GM21737 (cell line): ENCODE measurements around the gene NRXN2.
"Not testable (repeated sequence)": the region's sequence is repeated elsewhere in the genome, so short reads cannot be mapped to it uniquely, and the experiment has no call there.

ENCODE experiments used
- ATAC-seq: cut with Tn5 transposase; IDR thresholded peaks from one replicate; pipeline ENCODE4 v1.9.1; 2021; ENCODE audit warnings: mild to moderate bottlenecking, moderate library complexity; ENCODE audit not compliant: unreplicated experiment

The NRXN2 gene

DNA sequence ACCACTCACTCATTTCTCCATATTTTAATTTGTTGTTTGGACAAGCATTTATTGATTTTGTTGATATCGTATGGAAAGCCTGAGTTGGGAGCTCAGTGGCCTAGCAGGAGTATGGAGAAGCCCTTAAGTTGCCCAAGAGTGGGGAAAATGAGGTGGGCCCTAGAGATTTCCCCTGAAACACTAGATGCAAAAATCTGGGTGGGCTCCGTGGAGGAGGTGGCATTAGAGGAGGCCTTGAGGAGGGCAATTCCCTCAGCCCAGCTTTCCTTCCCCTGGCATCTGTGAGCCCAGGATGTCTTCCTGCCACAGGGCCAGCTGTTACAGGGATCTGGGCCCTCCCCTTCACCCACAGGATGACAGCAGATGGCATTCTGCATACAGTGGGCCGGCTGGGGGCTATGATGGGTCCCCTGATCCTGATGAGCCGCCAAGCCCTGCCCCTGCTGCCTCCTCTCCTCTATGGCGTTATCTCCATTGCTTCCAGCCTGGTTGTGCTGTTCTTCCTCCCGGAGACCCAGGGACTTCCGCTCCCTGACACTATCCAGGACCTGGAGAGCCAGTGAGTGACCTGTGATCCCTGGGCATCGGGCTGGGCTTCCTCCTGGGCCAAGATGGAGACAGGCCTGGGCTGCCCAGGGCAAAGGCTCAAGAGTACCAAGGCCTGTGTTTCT, 153.6 kb downstream of the NRXN2 start:
- ATAC-seq: no peak

DNA sequence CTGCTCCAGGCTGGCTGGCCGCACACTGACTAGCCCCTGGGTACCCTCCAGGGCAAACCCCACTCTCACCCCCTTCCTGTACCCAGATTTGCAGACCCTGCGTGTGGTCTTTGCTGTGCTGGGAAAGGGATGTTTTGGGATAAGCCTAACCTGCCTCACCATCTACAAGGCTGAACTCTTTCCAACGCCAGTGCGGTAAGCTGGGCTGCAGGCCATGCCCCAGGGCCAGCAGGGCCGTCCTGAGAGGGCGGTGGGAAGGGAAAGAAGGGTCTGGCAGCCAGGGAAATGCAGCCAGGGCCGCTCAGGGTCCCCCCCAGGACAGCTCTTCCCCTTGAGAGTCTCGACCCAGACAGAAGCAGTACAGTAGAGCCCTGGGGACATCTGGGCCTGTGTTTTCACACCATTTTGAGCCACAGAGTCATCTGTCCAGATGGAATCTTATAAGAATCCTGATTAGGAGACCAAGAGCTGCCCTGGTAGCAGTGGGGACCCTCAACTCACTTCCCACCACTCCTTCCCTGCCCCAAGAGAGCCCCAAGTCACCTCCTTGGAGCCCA, 154.3 kb downstream of the NRXN2 start:
- no peak for ATAC-seq

DNA sequence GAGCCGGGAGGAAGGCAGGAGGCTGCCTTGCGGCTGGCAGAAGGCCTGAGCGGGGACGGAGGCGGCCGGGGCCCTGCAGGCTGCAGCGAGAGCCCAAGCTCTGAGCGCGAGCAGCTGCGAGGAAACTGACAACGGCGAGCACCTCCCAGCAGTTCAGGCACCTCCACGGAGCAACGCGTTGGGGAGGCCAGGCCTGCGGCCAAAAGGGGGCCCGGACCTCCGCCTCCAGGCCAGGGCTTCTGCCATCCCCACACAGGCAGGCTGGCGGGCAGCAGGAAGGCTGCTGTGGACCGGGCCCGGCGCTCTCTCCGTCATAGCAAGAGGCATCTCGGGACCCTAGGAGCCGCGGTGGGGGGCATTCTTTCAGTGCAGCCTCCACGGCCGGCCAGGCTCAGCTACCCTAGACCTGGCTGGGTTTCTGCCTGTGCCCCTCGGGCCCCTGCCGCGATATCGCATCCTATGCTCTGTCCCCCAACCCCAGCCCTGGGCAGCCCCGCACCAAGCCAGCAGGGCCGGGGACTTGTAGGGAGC, 154.9 kb downstream of the NRXN2 start:
- no peak for ATAC-seq

DNA sequence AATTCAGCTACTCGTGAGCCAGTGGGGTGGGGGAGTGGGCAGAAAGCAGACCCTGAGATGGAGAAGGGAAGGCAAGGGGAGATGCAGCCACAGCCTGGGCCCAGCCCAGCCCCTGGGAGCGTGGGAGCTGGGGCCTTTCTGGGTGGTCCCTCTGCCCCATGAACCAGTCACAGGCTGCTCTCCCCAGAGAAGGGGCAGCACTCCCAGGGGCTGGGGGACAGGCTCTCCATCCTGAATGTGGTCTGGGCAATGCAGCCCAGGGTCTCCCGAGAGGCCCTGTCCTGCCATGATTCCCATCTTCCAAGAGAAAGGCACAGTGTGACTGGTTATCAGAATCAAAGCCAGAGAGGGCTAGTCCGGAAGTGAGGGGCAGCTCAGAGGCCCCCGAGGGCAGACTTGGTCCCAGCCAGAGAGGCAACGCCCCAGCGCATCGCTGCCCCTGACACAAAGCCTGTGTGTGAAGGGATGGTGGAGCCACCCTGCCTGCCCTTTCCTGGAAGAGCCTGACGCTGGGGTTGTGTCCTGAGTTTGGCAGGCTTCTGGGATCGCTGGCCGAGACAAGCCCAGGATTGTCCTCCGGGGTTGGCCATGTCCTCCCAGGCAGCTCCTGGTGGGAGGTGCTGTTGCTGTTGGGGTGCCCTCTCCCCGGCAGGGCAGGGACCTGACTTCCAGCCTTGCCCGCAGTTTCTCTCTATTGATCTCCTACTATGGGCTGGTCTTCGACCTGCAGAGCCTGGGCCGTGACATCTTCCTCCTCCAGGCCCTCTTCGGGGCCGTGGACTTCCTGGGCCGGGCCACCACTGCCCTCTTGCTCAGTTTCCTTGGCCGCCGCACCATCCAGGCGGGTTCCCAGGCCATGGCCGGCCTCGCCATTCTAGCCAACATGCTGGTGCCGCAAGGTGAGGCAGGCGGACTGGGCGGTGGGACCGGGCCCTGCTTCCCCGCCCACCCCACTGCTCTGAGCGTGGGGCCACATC, 155.8 kb downstream of the NRXN2 start:
- ATAC-seq: no peak

DNA sequence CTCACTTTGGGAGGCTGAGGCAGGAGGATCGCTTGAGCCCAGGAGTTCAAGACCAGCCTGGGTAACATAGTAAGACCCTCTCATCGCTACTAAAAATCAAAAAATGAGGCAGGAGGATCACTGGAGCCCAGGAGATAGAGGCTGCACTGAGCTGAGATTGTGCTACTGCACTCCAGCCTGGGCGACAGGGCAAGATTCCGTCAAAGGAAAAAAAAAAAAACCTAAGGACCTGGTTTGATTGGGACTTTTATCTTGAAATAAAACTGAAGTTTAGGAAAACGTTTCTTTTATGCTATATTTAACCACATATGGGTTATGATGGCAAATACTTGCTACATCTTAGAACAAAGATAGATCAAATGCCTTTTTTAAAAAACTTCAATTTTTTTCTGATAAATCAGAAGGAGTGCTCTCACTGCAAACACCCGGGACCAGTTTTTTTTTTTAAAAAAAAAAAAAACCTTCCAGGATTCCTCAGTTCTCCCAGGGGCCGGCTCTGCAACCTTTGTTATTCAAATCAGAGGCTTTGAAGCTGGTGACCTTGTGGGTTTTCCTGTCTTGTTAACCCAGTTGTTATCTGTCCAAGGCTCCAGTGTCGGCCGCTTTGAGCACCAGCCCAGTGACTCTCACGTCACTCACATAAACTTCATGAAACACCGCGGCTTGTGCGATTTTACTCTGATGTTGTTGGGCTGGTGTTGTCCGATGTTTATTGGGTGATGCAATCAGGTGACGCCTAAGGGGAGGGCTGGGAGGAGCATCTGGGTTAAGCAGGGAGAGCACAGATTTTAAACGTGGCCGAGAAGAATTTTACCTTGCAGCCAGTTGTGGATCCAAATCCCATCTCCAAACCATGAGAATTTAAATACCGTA, 156.7 kb downstream of the NRXN2 start:
- ATAC-seq: no peak

DNA sequence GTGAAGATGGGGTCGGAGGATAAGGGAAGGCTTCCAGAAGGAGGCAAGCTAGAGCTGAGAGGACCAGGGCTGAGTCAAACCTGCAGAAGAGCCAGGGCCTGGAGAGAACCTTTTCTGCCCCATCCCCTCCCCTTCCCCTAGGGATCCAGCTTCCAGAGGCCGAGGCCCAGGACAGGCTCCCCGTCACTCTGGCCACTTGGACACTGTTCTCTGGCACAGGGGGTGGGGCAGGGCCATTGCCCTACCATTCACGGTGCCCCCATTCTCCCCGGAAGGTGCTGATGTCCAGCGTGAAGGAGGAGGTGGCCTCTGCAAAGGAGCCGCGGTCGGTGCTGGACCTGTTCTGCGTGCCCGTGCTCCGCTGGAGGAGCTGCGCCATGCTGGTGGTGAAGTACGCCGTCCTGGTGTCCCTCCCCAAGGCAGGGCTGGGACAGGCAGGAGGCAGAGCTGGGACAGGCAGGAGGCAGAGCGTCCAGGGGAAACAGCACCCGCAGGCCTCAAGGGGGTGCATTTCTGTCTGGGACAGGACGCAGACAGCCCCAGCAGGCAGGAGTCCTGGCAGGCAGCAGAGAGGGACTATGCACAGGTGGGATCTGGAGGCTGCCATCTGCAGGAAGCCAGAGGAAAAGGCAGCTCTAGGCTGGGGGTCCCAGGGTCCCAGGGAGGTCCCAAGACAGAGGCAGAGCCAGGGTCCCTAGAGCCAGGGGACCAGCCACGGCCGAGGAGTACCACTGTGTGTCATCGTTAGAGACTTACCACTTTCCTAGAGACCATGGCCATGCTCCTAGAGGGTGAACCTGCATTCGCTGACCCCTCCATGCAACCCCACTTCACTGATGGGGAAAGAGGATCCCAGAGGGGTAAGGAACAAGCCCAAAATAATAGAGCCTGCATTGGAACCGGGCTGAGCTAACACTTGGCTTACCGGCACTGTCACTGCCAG, 157.8 kb downstream of the NRXN2 start:
- no peak for ATAC-seq

DNA sequence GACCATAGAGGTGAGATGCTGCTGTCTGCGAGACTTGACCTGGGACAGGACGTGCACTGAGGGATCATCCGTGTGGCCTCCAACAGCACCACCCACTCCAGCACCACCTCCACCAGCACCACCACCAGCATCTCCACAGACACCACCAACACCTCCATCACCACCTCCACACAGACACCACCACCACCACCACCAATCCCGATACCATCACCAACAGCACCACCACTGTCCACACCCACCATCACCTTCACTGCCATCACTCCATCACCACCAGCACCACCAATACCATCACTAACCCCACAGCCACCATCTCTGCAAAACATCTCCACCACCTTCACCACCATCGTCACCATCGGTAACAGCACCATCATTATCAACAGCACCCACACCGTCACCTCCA, 158.6 kb downstream of the NRXN2 start:
- ATAC-seq: no peak

DNA sequence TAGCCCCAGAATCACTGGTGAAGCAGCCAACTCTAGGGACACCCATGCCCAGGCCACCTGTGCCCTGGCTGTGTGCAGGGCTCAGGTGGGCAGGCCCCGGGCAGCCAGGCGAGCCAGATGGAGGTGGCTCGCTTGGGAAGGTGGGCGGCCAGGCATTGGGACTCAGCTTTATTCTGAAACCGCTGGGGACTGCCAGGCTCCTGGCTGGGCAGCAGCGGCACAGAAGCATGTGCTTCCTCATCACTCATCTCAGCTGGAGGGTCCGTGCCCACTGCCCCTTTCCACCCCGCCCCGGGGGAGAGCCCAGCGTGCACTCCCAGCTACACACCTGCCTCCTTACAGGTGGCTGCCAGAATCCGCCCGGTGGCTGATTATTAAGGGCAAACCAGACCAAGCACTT, 159.0 kb downstream of the NRXN2 start:
- no peak for ATAC-seq

DNA sequence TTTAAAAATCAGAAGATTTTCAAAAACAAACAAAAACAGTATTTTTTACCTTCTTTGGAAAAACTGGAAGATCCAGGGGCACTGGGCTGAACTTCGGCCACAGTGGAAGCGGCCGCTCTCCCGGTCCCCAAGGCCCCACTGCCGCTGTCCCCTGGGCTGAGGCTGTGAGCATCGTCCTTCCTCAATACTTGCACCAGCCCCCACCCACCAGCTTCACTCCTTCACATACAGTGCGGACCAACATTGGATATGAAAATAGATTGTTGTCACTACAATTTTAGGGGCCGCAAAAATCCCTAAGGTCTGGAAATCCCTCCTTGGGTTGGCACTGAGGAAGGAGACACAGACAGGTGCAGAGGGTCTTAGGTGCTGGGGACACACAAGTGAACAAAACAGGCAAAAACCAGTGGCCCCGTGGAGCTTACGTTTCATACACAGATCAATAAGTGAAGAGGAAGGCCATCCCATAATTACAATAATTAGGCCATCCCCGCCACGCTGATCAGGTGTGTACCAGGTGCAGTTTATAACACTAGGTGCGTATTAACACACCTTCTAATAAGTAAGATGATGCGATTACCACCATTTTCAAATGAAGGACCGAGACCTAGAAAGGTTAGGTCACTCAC, 160.2 kb downstream of the NRXN2 start:
- ATAC-seq: no peak

DNA sequence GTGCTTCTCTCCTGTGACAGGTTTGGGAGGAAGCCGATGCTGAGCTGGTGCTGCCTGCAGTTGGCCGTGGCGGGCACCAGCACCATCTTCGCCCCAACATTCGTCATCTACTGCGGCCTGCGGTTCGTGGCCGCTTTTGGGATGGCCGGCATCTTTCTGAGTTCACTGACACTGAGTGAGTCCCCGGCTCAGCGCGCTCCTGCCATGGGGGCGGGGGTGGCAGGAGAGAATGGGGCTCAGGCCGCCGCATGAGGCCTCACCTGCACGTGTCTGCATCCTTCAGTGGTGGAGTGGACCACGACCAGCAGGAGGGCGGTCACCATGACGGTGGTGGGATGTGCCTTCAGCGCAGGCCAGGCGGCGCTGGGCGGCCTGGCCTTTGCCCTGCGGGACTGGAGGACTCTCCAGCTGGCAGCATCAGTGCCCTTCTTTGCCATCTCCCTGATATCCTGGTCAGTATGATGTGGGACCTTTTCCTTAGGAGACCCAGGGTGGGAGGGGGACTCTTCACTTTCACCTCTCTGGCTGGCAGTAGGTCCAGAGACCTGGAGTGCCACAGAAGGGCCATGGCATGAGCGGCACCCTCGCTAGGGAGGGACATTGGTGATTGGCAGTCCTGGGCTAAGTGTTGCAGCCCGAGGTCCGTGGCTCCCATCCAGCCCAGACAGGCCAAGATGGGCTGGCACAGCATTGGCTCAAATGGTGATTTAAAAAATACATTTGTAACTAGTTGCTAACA, 160.8 kb downstream of the NRXN2 start:
- no peak for ATAC-seq

DNA sequence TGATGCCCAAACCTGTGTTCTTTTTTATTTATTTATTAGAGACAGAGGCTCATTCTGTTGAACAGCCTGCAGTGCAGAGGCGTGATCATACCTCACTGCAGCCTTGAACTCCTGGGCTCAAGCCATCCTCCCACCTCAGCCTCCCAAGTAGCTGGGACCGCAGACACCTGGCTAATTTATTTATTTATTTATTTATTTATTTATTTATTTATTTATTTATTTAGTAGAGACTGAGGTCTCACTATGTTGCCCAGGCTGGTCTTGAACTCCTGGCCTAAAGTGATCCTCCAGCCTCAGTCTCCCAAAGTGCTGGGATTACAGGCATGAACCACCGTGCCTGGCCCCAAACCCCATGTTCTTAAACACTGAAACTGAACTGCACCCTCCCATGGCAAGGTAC, 161.6 kb downstream of the NRXN2 start:
- not testable (repeated sequence) for ATAC-seq

DNA sequence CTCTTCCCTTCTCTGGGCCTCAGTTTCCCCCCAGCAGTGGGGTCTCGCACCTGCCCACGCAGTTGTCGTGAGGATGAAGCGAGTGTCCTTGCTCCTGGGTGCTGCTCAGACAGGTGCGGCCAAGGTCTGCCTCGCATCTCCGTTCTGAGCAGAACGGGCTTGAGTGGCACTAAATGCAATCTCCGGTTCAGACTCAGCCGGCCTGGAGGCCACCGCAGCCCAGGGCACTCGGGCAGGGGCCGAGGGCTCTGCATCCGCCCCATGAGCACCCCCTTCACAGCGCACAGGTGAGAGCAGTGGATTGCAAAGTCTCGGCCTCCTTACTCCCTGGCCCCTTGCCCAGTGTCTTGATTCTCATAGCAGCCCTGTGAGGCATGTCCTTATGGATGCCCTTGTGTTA, 162.1 kb downstream of the NRXN2 start:
- ATAC-seq: no peak

DNA sequence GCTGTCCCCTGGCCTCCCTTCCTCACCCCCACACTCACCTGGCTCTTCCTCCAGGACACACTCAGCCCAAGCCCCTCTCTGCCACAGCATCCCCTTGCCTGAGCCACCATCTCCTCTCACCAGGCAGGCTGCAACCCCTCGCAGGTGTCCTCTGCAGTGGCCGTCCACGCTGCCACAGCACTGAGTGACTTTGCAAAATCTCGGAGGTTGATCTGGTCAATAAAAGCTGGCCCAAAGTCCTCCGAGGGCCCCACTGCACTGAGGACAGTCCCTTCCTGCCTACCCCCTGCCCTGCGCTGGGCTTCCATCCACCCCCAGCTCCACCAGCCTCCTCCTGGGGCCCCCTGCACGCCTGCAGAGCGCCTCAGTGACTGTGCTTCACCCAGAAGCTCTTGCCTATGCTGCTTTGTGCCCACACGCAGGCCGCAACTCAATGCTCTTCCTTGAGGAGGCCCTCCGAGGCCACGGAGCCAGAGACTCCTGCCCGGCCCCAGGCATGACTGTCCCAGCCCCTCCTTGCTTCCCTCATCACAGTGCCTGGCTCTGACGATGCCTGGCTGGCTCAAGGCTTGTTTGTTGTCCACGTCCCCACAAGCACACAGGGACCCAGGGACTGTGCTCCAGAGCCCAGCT, 162.7 kb downstream of the NRXN2 start:
- ATAC-seq: no peak

DNA sequence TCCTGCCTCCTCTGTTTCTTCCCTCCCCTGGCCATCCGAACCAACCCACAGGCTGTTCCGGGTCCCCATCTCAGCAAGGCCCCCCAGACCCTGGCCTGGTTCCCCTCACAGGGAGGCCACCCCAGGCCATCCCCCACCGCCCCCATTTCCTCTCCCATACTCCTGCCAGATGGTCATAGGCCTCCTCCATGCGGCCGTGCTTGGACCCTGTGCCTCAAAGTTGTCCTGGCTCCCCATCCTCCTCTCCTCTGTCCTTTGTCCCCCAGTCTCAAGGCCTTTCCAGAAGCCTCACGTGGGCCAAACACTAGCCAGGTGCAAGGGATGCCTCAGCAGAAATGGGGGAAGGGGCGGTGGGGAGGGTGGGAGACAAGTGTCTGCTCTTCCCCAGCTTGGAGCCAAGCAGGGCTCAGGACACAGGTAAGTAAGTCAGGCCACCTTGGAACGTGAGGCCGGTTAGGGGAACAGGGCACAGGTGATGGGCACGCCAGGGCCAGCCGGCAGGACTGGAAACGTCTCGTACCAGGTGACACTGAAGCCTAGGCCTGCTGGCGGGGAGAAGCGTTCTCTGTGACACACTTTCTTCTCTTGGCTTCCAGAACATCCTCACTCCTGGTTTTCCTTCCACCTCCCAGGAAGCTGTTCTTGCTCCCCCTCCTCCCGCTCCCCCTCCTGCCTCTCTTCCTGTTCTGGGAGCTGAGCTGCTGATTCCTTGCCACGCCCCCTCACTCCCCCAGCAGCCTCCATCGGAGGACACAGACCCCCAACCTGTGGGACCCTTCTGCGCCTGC, 163.5 kb downstream of the NRXN2 start:
- no peak for ATAC-seq

DNA sequence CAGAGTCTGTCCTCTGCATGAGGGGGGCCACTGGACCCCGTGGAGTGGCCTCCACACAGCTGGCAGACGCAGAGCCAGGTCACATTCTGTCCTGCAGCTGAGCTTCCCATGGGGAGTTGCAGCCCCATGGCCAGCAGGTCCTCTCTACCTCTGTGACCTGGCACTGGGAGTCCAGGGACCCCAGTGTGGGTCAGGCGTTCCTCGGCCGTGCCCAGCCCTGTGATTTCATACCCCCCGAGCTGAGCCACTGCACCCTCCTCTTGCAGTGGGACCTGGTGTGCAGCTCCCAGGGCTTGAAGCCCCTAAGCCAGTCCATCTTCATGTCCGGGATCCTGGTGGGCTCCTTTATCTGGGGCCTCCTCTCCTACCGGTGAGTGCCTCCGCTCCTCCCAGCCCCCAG, 164.1 kb downstream of the NRXN2 start:
- no peak for ATAC-seq

DNA sequence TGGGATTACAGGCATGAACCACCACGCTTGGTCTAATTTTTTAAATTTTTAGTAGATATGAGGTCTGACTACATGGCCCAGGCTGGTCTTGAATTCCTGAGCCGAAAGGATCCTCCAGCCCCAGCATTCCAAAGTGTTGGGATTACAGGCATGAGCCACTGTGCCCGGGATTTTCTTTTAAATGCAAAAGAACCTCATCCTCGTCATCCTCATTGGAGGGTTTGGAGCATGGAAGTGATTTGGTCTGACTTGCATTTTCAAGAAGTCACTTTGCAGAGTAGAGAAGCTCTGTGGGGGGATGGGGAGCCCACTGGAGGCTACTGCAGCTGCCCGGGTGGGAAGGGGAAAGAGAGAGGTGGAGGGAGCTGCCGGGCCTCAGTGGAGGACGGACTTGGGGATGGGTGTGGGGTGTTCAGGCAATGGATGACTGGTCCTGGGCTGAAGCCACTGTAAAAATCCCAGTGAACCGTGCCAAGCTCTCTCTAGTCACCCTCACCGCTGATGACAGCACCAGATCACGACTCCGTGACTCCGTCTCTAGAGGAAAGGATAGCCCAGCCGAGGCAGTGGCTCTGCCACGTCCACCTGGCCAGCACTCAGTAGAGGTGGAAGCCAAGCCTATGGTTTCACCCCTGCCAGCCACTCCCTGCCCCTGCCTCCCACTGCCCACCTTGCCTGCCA, 164.8 kb downstream of the NRXN2 start:
- ATAC-seq: no peak
